ENCODE measurements around the gene BAK1.
"Not testable (repeated sequence)": the region's sequence is repeated elsewhere in the genome, so short reads cannot be mapped to it uniquely, and the experiment has no call there.

Gene BAK1

GRCh38 chr6:33607784-33608161 is 27.7 kb upstream of the BAK1 start:
- DNase-seq (ENCODE audit: low read depth, low spot score), result no peak

GRCh38 chr6:33607126-33607783 is 27.2 kb upstream of the BAK1 start:
- no peak for DNase-seq (ENCODE audit: low read depth, low spot score)

GRCh38 chr6:33606642-33607041 is 26.6 kb upstream of the BAK1 start:
- no peak for DNase-seq (ENCODE audit: low read depth, low spot score)

GRCh38 chr6:33604941-33605854 is 25.1 kb upstream of the BAK1 start:
- DNase-seq (ENCODE audit: low read depth, low spot score), result no peak

- no peak for DNase-seq (ENCODE audit: low read depth, low spot score)
Measured at GRCh38 chr6:33602180-33602579, 22.1 kb upstream of the BAK1 start.

- no peak for DNase-seq (ENCODE audit: low read depth, low spot score)
Measured at GRCh38 chr6:33600761-33601160, 20.7 kb upstream of the BAK1 start.

- DNase-seq (ENCODE audit: low read depth, low spot score), result no peak
Measured at GRCh38 chr6:33599413-33599938, 19.4 kb upstream of the BAK1 start.

GRCh38 chr6:33597551-33598322 is 17.7 kb upstream of the BAK1 start:
- DNase-seq (ENCODE audit: low read depth, low spot score), result no peak

GRCh38 chr6:33596894-33597293 is 16.8 kb upstream of the BAK1 start:
- DNase-seq (ENCODE audit: low read depth, low spot score), result not testable (repeated sequence)

- DNase-seq (ENCODE audit: low read depth, low spot score), result no peak
Measured at GRCh38 chr6:33595001-33595846, 15.1 kb upstream of the BAK1 start.

- DNase-seq (ENCODE audit: low read depth, low spot score), result no peak
Measured at GRCh38 chr6:33593414-33593727, 13.3 kb upstream of the BAK1 start.

- DNase-seq (ENCODE audit: low read depth, low spot score), result no peak
Measured at GRCh38 chr6:33592595-33593413, 12.7 kb upstream of the BAK1 start.

- DNase-seq (ENCODE audit: low read depth, low spot score), result no peak
Measured at GRCh38 chr6:33592280-33592594, 12.2 kb upstream of the BAK1 start.

- DNase-seq (ENCODE audit: low read depth, low spot score), result no peak
Measured at GRCh38 chr6:33591424-33592032, 11.5 kb upstream of the BAK1 start.

- DNase-seq (ENCODE audit: low read depth, low spot score), result no peak
Measured at GRCh38 chr6:33590531-33591198, 10.6 kb upstream of the BAK1 start.

GRCh38 chr6:33589731-33590530 is 9.9 kb upstream of the BAK1 start:
- DNase-seq (ENCODE audit: low read depth, low spot score), result no peak

GRCh38 chr6:33589392-33589730 is 9.3 kb upstream of the BAK1 start:
- no peak for DNase-seq (ENCODE audit: low read depth, low spot score)

- DNase-seq (ENCODE audit: low read depth, low spot score), result no peak
Measured at GRCh38 chr6:33588894-33589293, 8.8 kb upstream of the BAK1 start.

GRCh38 chr6:33587529-33587928 is 7.5 kb upstream of the BAK1 start:
- no peak for DNase-seq (ENCODE audit: low read depth, low spot score)
